H1 (cell line): ENCODE measurements around the gene NCOA6. TPM values are rescaled to one million over a fixed set of nuclear protein-coding genes. Genes with fewer than 3 reads are reported as not detected.

Experiments used
- ATF2 ChIP-seq: IDR thresholded peaks from 2 replicates; pipeline ENCODE4 v1.6.1; 2012; ENCODE audit warnings: low read length, inconsistent platforms
- CTBP2 ChIP-seq: IDR thresholded peaks from 2 replicates; pipeline ENCODE4 v1.7.0; 2011; ENCODE audit warnings: borderline replicate concordance, mild to moderate bottlenecking, moderate library complexity, mixed read lengths, low read length; ENCODE audit not compliant: insufficient read depth, insufficient read length
- GTF2F1 ChIP-seq: IDR thresholded peaks from 2 replicates; pipeline ENCODE4 v1.6.1; 2012; ENCODE audit warnings: low read depth, low read length, improper control_type of control experiment, borderline replicate concordance
- KDM1A ChIP-seq: fragments of 200-600, 300-600 bp; sonication (generic); IDR thresholded peaks from 2 replicates; pipeline ENCODE4 v1.7.1; 2016; ENCODE audit warnings: mild to moderate bottlenecking, low read length, borderline replicate concordance
- NRF1 ChIP-seq: IDR thresholded peaks from 2 replicates; pipeline ENCODE4 v1.6.1; 2011; ENCODE audit warnings: mild to moderate bottlenecking, low read depth, low read length, improper control_type of control experiment
- SIRT6 ChIP-seq: IDR thresholded peaks from one replicate; pipeline ENCODE4 v1.7.1; 2012; ENCODE audit warnings: low read length, inconsistent platforms
- polyA plus RNA-seq, 7 experiments: library from polyadenylated mRNA; depleted of rRNA in 3 of 7; stranded (reverse) in 5 of 7; unstranded in 2 of 7; fragments of >200 nt in 5 of 7; fragments of 200-250 nt in 2 of 7; gene quantifications; 1 replicate in 5 of 7; 2 replicates in 1 of 7; 4 replicates in 1 of 7; pipeline versions ENCODE4 v1.2.1 to v1.2.3, GENCODE V29; 2011 to 2013; ENCODE audit warnings: missing spikeins in 2 of 7, mixed read lengths in 2 of 7
- total RNA-seq: library from RNA; stranded (reverse); fragmentation: NEBNext Ultra II Directional; extraction: Animal tissue kit (Norgen Biotek cat#: 25700); gene quantifications from 2 replicates; pipeline ENCODE4 v1.2.1, GENCODE V29; 2021

The NCOA6 gene
- total and polyA plus RNA-seq, 2 of the 8 experiments (the other 6 are each of a cell fraction or from before 2014, with no cell fraction given), result 9.0 to 9.5 TPM

GRCh38 chr20:34852298-34852697, 26.8 kb upstream of the NCOA6 start (continued):
- no peak for TF ChIP-seq ATF2
- no peak for TF ChIP-seq CTBP2
- TF ChIP-seq NRF1, result no peak
- no peak for TF ChIP-seq KDM1A
- no peak for TF ChIP-seq SIRT6
- TF ChIP-seq GTF2F1, result no peak
